Mammary epithelial cell (primary cell): ENCODE data around the gene UNC5A.

Experiments
- CTCF ChIP-seq, 2 donors: IDR thresholded peaks in 1 of 2; conservative IDR thresholded peaks in 1 of 2; 2 replicates each; pipeline ENCODE4 v1.5.1; 2011 to 2012; ENCODE audit warnings: inconsistent platforms in 2 of 2, low read length in 2 of 2, mild to moderate bottlenecking in 2 of 2, control low read depth in 1 of 2, low read depth in 1 of 2; ENCODE audit not compliant: insufficient read depth in 1 of 2; ENCODE audit errors: extremely low read depth in 1 of 2
- EZH2 ChIP-seq: IDR thresholded peaks from 2 replicates; pipeline ENCODE4 v1.6.1; 2012; ENCODE audit warnings: low read length, inconsistent platforms, borderline replicate concordance

- TF ChIP-seq CTCF (conservative IDR thresholded peaks at IDR 0.05 in 1 of 2, IDR thresholded peaks at IDR 0.05 in 1 of 2; ENCODE audit: extremely low read depth in 1 of 2, insufficient read depth in 1 of 2, low read depth in 1 of 2, low read length in 2 of 2) (no peak), EZH2 (no peak)
Observed at GRCh38 chr5:176880366-176881020, 70.1 kb downstream of the UNC5A start.
